ENCODE measurements around the gene USP2. TPM values are rescaled to one million over a fixed set of nuclear protein-coding genes. Genes with fewer than 3 reads are reported as not detected.

Gene USP2
- total RNA-seq, 1 donor from 2014 or later: 13.2 TPM

GRCh38 chr11:119316016-119316728 is 65.3 kb downstream of the USP2 start:
- Mint-ChIP-seq H3K4me3 (peak overlapping the region; percentile 69), H3K36me3 (no peaks in the 10 kb centered on the region), H3K27ac (no peak overlapping the region), H3K27me3 (ENCODE audit: low read depth) (no peaks in the 10 kb centered on the region), H3K4me1 (peaks cover 30% of the 10 kb centered on the region), H3K9me3 (no peaks in the 10 kb centered on the region)
- no peak for TF ChIP-seq CTCF (IDR thresholded peaks at IDR 0.05; ENCODE audit: unreplicated experiment)
- peak in 1 of 2 experiments; percentile 71 for DNase-seq (ENCODE audit: low spot score in 2 of 2, unreplicated experiment in 2 of 2)

GRCh38 chr11:119315131-119316015 is 66.1 kb downstream of the USP2 start:
- Mint-ChIP-seq H3K27me3 (ENCODE audit: low read depth) (no peaks in the 10 kb centered on the region), H3K36me3 (no peaks in the 10 kb centered on the region), H3K4me3 (peak overlapping the region; percentile 69), H3K4me1 (peaks cover 30% of the 10 kb centered on the region), H3K9me3 (no peaks in the 10 kb centered on the region), H3K27ac (peak overlapping the region; percentile 16)
- DNase-seq (ENCODE audit: low spot score in 2 of 2, unreplicated experiment in 2 of 2): no peak
- no peak for TF ChIP-seq CTCF (IDR thresholded peaks at IDR 0.05; ENCODE audit: unreplicated experiment)

- H3K4me1 Mint-ChIP-seq: peaks cover 26% of the 10 kb centered on the region
- no peaks in the 10 kb centered on the region for H3K27me3 Mint-ChIP-seq (ENCODE audit: low read depth)
- H3K36me3 Mint-ChIP-seq: peaks cover 2% of the 10 kb centered on the region
- no peaks in the 10 kb centered on the region for H3K9me3 Mint-ChIP-seq
- DNase-seq (ENCODE audit: low spot score in 2 of 2, unreplicated experiment in 2 of 2): no peak
- peak overlapping the region; percentile 69 for H3K4me3 Mint-ChIP-seq
- TF ChIP-seq CTCF (IDR thresholded peaks at IDR 0.05; ENCODE audit: unreplicated experiment): no peak
- H3K27ac Mint-ChIP-seq: no peak overlapping the region
Observed at GRCh38 chr11:119314726-119315125, 66.8 kb downstream of the USP2 start.

- Mint-ChIP-seq H3K4me1 (peaks cover 5% of the 10 kb centered on the region), H3K36me3 (peaks cover 5% of the 10 kb centered on the region), H3K9me3 (no peaks in the 10 kb centered on the region), H3K4me3 (no peak overlapping the region), H3K27ac (no peak overlapping the region), H3K27me3 (ENCODE audit: low read depth) (no peaks in the 10 kb centered on the region)
- no peak for DNase-seq (ENCODE audit: low spot score in 2 of 2, unreplicated experiment in 2 of 2)
- TF ChIP-seq CTCF (IDR thresholded peaks at IDR 0.05; ENCODE audit: unreplicated experiment): no peak
Observed at GRCh38 chr11:119310682-119311052, 70.8 kb downstream of the USP2 start.

GRCh38 chr11:119309953-119310681 is 71.4 kb downstream of the USP2 start:
- Mint-ChIP-seq H3K4me1 (no peaks in the 10 kb centered on the region), H3K36me3 (peaks cover 8% of the 10 kb centered on the region), H3K27me3 (ENCODE audit: low read depth) (no peaks in the 10 kb centered on the region), H3K9me3 (no peaks in the 10 kb centered on the region), H3K4me3 (no peak overlapping the region), H3K27ac (no peak overlapping the region)
- TF ChIP-seq CTCF (IDR thresholded peaks at IDR 0.05; ENCODE audit: unreplicated experiment): no peak
- no peak for DNase-seq (ENCODE audit: low spot score in 2 of 2, unreplicated experiment in 2 of 2)

All from mesothelial cell of epicardium (in vitro differentiated cells).